OCI-LY1 (cell line): ENCODE measurements around the gene ZNF738.

Experiments used
- CTCF ChIP-seq: fragments of 200-600 bp; sonication (generic), shearing (Covaris generic); IDR thresholded peaks from 2 replicates; pipeline ENCODE4 v1.5.1; 2017; ENCODE audit warnings: mild to moderate bottlenecking, antibody characterized with exemption, low read length, moderate library complexity, mixed read lengths
- EZH2 ChIP-seq: fragments of 200-600 bp; sonication (generic), shearing (Covaris generic); IDR thresholded peaks from 2 replicates; pipeline ENCODE4 v1.8.0; 2017; ENCODE audit warnings: borderline replicate concordance, mixed run types, mild to moderate bottlenecking, antibody characterized with exemption, low read length, moderate library complexity, mixed read lengths

- TF ChIP-seq EZH2 (no peak), CTCF (no peak)
Measured at GRCh38 chr19:21317821-21318220, 41.0 kb upstream of the ZNF738 start.
